ENCODE data around the gene ATR.
A peak's percentile ranks its signal among the peaks of the same experiment; 100 is the strongest.
"Not testable (repeated sequence)": the region's sequence is repeated elsewhere in the genome, so short reads cannot be mapped to it uniquely, and the experiment has no call there.

Gene ATR

GRCh38 chr3:142592268-142592667 lies 13.7 kb upstream of the ATR start:
- not testable (repeated sequence) for DNase-seq

- DNase-seq, result no peak
Measured at GRCh38 chr3:142588703-142589102, 10.2 kb upstream of the ATR start.

GRCh38 chr3:142586803-142587406 lies 8.4 kb upstream of the ATR start:
- peak; percentile 5 for DNase-seq

GRCh38 chr3:142581070-142581469 lies 2.5 kb upstream of the ATR start:
- DNase-seq, result not testable (repeated sequence)

- no peak for DNase-seq
Measured at GRCh38 chr3:142580061-142580423, 1.5 kb upstream of the ATR start.

GRCh38 chr3:142577696-142578328 lies 721 bp downstream of the ATR start:
- DNase-seq, result no peak

GRCh38 chr3:142576792-142577191 lies 1.7 kb downstream of the ATR start:
- DNase-seq, result no peak

- DNase-seq, result no peak
Measured at GRCh38 chr3:142574665-142575064, 3.9 kb downstream of the ATR start.

GRCh38 chr3:142574223-142574622 lies 4.3 kb downstream of the ATR start:
- not testable (repeated sequence) for DNase-seq

GRCh38 chr3:142569422-142569821 lies 9.1 kb downstream of the ATR start:
- DNase-seq, result not testable (repeated sequence)

- no peak for DNase-seq
Measured at GRCh38 chr3:142568393-142569017, 10.0 kb downstream of the ATR start.

- DNase-seq, result no peak
Measured at GRCh38 chr3:142566096-142566495, 12.4 kb downstream of the ATR start.

- no peak for DNase-seq
Measured at GRCh38 chr3:142563496-142563997, 15.0 kb downstream of the ATR start.

- no peak for DNase-seq
Measured at GRCh38 chr3:142560118-142560517, 18.4 kb downstream of the ATR start.

GRCh38 chr3:142553741-142554140 lies 24.8 kb downstream of the ATR start:
- DNase-seq, result no peak

GRCh38 chr3:142552579-142552978 lies 26.0 kb downstream of the ATR start:
- not testable (repeated sequence) for DNase-seq

- DNase-seq, result no peak
Measured at GRCh38 chr3:142549986-142550385, 28.5 kb downstream of the ATR start.

GRCh38 chr3:142543307-142543706 lies 35.2 kb downstream of the ATR start:
- no peak for DNase-seq

GRCh38 chr3:142542054-142542453 lies 36.5 kb downstream of the ATR start:
- DNase-seq, result no peak

GRCh38 chr3:142536519-142536918 lies 42.0 kb downstream of the ATR start:
- DNase-seq, result no peak

GRCh38 chr3:142534543-142534942 lies 44.0 kb downstream of the ATR start:
- DNase-seq, result no peak

GRCh38 chr3:142530296-142530695 lies 48.2 kb downstream of the ATR start:
- DNase-seq, result no peak

- no peak for DNase-seq
Measured at GRCh38 chr3:142523921-142524566, 54.5 kb downstream of the ATR start.

GRCh38 chr3:142509079-142509478 lies 69.5 kb downstream of the ATR start:
- no peak for DNase-seq

All from NCI-H510A (cell line).